ENCODE results near the gene ANKRD33.

ANKRD33 gene

GRCh38 chr12:51911788-51912711 is 24.1 kb downstream of the ANKRD33 start:
- Mint-ChIP-seq H3K4me3 (no peak overlapping the region), H3K9me3 (ENCODE audit: low read depth) (no peaks in the 10 kb centered on the region), H3K4me1 (ENCODE audit: low read depth) (peaks cover 5% of the 10 kb centered on the region), H3K27ac (no peak overlapping the region), H3K36me3 (no peaks in the 10 kb centered on the region), H3K27me3 (peaks cover 12% of the 10 kb centered on the region)

- no peak overlapping the region for H3K27ac Mint-ChIP-seq
- no peak overlapping the region for H3K4me3 Mint-ChIP-seq
- no peaks in the 10 kb centered on the region for H3K9me3 Mint-ChIP-seq (ENCODE audit: low read depth)
- peaks cover 6% of the 10 kb centered on the region for H3K27me3 Mint-ChIP-seq
- no peaks in the 10 kb centered on the region for H3K4me1 Mint-ChIP-seq (ENCODE audit: low read depth)
- no peaks in the 10 kb centered on the region for H3K36me3 Mint-ChIP-seq
These were observed 25.4 kb downstream of the ANKRD33 start for GRCh38 chr12:51913071-51914033.

- Mint-ChIP-seq H3K4me1 (ENCODE audit: low read depth) (no peaks in the 10 kb centered on the region), H3K27ac (no peak overlapping the region), H3K9me3 (ENCODE audit: low read depth) (no peaks in the 10 kb centered on the region), H3K27me3 (no peaks in the 10 kb centered on the region), H3K4me3 (no peak overlapping the region), H3K36me3 (no peaks in the 10 kb centered on the region)
These were observed 26.4 kb downstream of the ANKRD33 start for GRCh38 chr12:51914034-51914923.

DNA sequence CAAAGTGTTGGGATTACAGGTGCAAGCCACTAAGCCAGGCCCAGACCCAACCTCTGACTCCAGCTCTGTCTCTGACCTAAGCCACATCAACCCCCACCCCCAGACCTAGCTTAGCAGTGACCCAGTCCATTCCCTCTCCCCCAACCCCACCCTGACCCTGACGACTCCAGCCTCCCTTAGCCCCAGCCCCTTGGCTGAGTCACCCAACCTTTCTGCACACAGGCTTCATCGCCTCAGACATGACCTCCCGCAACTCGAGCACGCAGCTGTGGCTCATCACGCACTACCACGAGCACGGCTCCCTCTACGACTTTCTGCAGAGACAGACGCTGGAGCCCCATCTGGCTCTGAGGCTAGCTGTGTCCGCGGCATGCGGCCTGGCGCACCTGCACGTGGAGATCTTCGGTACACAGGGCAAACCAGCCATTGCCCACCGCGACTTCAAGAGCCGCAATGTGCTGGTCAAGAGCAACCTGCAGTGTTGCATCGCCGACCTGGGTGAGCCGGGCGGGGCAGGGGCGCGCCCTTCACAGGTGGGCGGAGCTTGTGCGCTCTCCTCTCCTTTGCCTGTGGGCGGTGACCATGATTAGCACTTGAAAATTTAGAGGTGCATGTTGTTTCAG is 27.2 kb downstream of the ANKRD33 start:
- Mint-ChIP-seq H3K27ac (no peak overlapping the region), H3K27me3 (no peaks in the 10 kb centered on the region), H3K9me3 (ENCODE audit: low read depth) (no peaks in the 10 kb centered on the region), H3K36me3 (no peaks in the 10 kb centered on the region), H3K4me3 (no peak overlapping the region), H3K4me1 (ENCODE audit: low read depth) (no peaks in the 10 kb centered on the region)

GRCh38 chr12:51915951-51916350 is 28.0 kb downstream of the ANKRD33 start:
- Mint-ChIP-seq H3K27me3 (no peaks in the 10 kb centered on the region), H3K36me3 (no peaks in the 10 kb centered on the region), H3K4me1 (ENCODE audit: low read depth) (no peaks in the 10 kb centered on the region), H3K9me3 (ENCODE audit: low read depth) (no peaks in the 10 kb centered on the region), H3K4me3 (no peak overlapping the region), H3K27ac (no peak overlapping the region)

- H3K27me3 Mint-ChIP-seq = no peaks in the 10 kb centered on the region
- no peaks in the 10 kb centered on the region for H3K4me1 Mint-ChIP-seq (ENCODE audit: low read depth)
- no peak overlapping the region for H3K27ac Mint-ChIP-seq
- H3K9me3 Mint-ChIP-seq (ENCODE audit: low read depth) = no peaks in the 10 kb centered on the region
- no peak overlapping the region for H3K4me3 Mint-ChIP-seq
- H3K36me3 Mint-ChIP-seq = no peaks in the 10 kb centered on the region
These were observed 29.2 kb downstream of the ANKRD33 start for GRCh38 chr12:51917041-51917590.

- no peaks in the 10 kb centered on the region for H3K27me3 Mint-ChIP-seq
- H3K9me3 Mint-ChIP-seq (ENCODE audit: low read depth) = no peaks in the 10 kb centered on the region
- no peaks in the 10 kb centered on the region for H3K36me3 Mint-ChIP-seq
- no peaks in the 10 kb centered on the region for H3K4me1 Mint-ChIP-seq (ENCODE audit: low read depth)
- H3K4me3 Mint-ChIP-seq = no peak overlapping the region
- no peak overlapping the region for H3K27ac Mint-ChIP-seq
These were observed 30.0 kb downstream of the ANKRD33 start for GRCh38 chr12:51917746-51918453.

- Mint-ChIP-seq H3K27ac (no peak overlapping the region), H3K9me3 (ENCODE audit: low read depth) (no peaks in the 10 kb centered on the region), H3K27me3 (no peaks in the 10 kb centered on the region), H3K36me3 (no peaks in the 10 kb centered on the region), H3K4me3 (no peak overlapping the region), H3K4me1 (ENCODE audit: low read depth) (peaks cover 3% of the 10 kb centered on the region)
These were observed 32.1 kb downstream of the ANKRD33 start for GRCh38 chr12:51920046-51920445.

DNA sequence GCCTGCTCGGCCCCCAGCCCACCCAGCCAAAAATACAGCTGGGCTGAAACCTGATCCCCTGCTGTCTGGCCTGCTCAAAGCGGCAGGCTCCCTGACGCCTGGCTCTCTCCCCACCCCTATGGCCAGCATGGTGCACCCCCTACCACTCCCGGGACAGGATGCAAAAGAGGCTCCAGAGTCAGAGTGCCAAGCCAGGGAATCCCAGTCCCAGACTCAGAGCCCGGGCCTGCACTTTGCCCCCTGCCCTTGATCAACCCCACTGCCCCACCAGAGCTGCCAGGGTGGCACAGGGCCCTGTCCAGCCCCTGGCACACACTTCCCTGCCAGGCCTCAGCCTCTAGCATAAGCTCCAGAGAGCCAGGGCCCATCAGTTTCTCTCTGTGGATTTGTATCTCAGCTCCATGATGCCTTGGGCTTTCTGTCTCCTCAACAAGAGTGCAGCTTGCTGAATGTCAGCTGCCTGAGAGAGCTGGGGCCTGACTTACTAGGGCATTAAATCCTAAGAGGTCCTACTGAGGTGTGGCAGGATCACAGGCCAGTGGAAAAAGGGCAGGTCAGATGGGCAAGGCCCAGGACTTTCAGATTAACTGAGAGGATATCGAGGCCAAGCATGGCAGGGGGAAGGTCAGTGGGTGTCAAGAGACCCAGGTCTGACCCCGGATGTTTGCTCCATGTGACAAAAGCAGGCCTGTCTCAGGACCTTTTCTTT is 33.3 kb downstream of the ANKRD33 start:
- no peaks in the 10 kb centered on the region for H3K36me3 Mint-ChIP-seq
- no peaks in the 10 kb centered on the region for H3K9me3 Mint-ChIP-seq (ENCODE audit: low read depth)
- H3K4me1 Mint-ChIP-seq (ENCODE audit: low read depth) = peaks cover 6% of the 10 kb centered on the region
- H3K4me3 Mint-ChIP-seq = no peak overlapping the region
- H3K27me3 Mint-ChIP-seq = no peaks in the 10 kb centered on the region
- H3K27ac Mint-ChIP-seq = no peak overlapping the region

DNA sequence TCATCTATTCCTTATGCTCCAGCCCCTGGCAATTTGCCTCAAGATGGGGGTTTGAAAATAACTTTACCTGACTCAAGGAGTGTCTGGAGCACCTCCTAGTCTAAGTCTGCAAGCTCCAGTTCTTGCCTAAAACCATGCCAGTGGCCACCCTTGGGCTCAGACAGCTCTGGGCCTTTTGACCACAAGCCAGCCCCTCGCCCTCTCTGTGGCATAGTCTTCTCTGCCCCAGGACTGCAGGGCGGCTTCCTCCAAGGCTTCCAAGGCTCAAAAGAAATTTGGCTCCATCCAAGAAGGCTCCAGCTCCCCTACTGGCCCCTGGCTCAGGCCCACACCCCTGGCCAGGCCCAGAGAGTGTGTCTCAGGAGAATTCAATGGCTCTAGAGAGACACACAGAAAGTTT is 34.2 kb downstream of the ANKRD33 start:
- no peak overlapping the region for H3K4me3 Mint-ChIP-seq
- peaks cover 6% of the 10 kb centered on the region for H3K4me1 Mint-ChIP-seq (ENCODE audit: low read depth)
- H3K27ac Mint-ChIP-seq = no peak overlapping the region

DNA sequence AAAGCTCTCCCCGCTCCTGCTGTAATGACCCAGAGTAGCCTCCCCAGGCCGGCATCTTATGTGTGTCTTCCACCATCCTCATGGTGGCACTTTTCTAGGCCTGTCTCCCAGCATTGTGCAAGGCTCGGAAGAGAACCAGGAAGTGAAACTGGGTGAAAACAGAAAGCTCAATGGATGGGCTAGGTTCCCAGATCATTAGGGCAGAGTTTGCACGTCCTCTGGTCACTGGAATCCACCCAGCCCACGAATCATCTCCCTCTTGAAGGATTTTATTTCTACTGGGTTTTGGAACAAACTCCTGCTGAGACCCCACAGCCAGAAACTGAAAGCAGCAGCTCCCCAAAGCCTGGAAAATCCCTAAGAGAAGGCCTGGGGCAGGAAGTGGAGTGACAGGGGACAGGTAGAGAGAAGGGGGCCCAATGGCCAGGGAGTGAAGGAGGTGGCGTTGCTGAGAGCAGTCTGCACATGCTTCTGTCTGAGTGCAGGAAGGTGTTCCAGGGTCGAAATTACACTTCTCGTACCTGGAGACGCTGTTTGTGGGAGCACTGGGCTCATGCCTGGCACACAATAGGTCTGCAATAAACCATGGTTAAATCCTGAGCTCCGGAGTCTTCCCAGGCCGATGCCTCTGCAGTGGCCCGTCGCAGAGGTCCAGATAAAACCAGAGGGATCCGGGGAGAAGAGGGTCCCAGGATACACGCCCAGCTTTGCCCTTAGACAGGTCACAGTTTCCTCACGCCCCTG is 35.0 kb downstream of the ANKRD33 start:
- H3K27ac Mint-ChIP-seq = no peak overlapping the region
- no peaks in the 10 kb centered on the region for H3K27me3 Mint-ChIP-seq
- no peak overlapping the region for H3K4me3 Mint-ChIP-seq
- H3K9me3 Mint-ChIP-seq (ENCODE audit: low read depth) = no peaks in the 10 kb centered on the region
- no peaks in the 10 kb centered on the region for H3K36me3 Mint-ChIP-seq
- peaks cover 6% of the 10 kb centered on the region for H3K4me1 Mint-ChIP-seq (ENCODE audit: low read depth)

More for the DNA sequence above, 34.2 kb downstream of the ANKRD33 start:
- Mint-ChIP-seq H3K9me3 (ENCODE audit: low read depth) (no peaks in the 10 kb centered on the region), H3K36me3 (no peaks in the 10 kb centered on the region), H3K27me3 (no peaks in the 10 kb centered on the region)

- Mint-ChIP-seq H3K9me3 (ENCODE audit: low read depth) (no peaks in the 10 kb centered on the region), H3K27me3 (no peaks in the 10 kb centered on the region), H3K36me3 (no peaks in the 10 kb centered on the region), H3K4me3 (no peak overlapping the region), H3K4me1 (ENCODE audit: low read depth) (peaks cover 6% of the 10 kb centered on the region), H3K27ac (no peak overlapping the region)
These were observed 35.8 kb downstream of the ANKRD33 start for GRCh38 chr12:51923506-51924365.

Measured in activated naive CD8-positive, alpha-beta T cell (primary cell).